HepG2 (cell line): ENCODE data around the gene AUP1. TPM values are rescaled to one million over a fixed set of nuclear protein-coding genes. Genes with fewer than 3 reads are reported as not detected.

Experiments
- ATAC-seq: fragments of 200-7000 bp; cut with Tn5 transposase; 3 replicates; pipeline ENCODE4 v1.9.1; 2020; ENCODE audit warnings: mild to moderate bottlenecking, moderate library complexity
- BruUV-seq: library from RNA; stranded (reverse); fragments of 400-500 nt; replicated peaks from 2 replicates; lab custom pipeline; 2021; lab: Mats Ljungman, UMichigan
- CTCF ChIA-PET: fragments of 300-600 bp; formaldehyde crosslinking; extraction: SDS; loops from one replicate; lab custom pipeline; 2021; ENCODE audit warnings: low total read pairs, inconsistent platforms, low intra/inter-chr PET ratio; lab: Yijun Ruan, JAX
- POLR2A ChIA-PET: fragments of 350-600 bp; sonication (Branson Sonifier 250); formaldehyde crosslinking; loops from one replicate; lab custom pipeline; 2020; ENCODE audit warnings: antibody characterized with exemption, inconsistent platforms; lab: Yijun Ruan, JAX
- DNase-seq: peaks from one replicate; pipeline ENCODE4 v3.0.0-alpha.2; 2015; ENCODE audit warnings: low spot score
- FAIRE-seq: peaks from 3 replicates; lab custom pipeline; 2011; peaks lifted over from hg19 to GRCh38; lab: Jason Lieb, UNC
- H2AFZ ChIP-seq: one replicate; pipeline ENCODE4 v1.6.1; 2011; ENCODE audit warnings: low read length, inconsistent platforms
- H3K27ac ChIP-seq: fragments of 300-600 bp; 3 replicates; pipeline ENCODE4 v1.8.0; 2011; ENCODE audit warnings: mixed run types, mild to moderate bottlenecking, mixed read lengths, low read length, inconsistent platforms; ENCODE audit not compliant: insufficient read depth; ENCODE audit errors: extremely low read length
- H3K27me3 ChIP-seq, 2 experiments: fragments of 200-600 bp in 1 of 2; 2 replicates in 1 of 2; 3 replicates in 1 of 2; pipeline versions ENCODE4 v1.6.0 to v1.8.0; 2011; ENCODE audit warnings: low read length in 2 of 2, mild to moderate bottlenecking in 2 of 2, moderate library complexity in 2 of 2, inconsistent platforms in 1 of 2; ENCODE audit not compliant: insufficient read depth in 2 of 2, control insufficient read depth in 1 of 2
- H3K36me3 ChIP-seq, 2 experiments: fragments of 200-600 bp in 1 of 2; replicated peaks in 1 of 2; 2 replicates in 1 of 2; 3 replicates in 1 of 2; pipeline versions ENCODE4 v1.5.1 to v1.8.0; 2011; ENCODE audit warnings: low read length in 2 of 2, inconsistent platforms in 1 of 2; ENCODE audit not compliant: insufficient read depth in 2 of 2, control insufficient read depth in 1 of 2
- H3K4me1 ChIP-seq: 2 replicates; pipeline ENCODE4 v1.5.1; 2012; ENCODE audit warnings: low read length, inconsistent platforms; ENCODE audit not compliant: insufficient read depth
- H3K4me2 ChIP-seq: 2 replicates; pipeline ENCODE4 v1.6.0; 2011; ENCODE audit warnings: low read depth, low read length, inconsistent platforms
- H3K4me3 ChIP-seq, 3 experiments: fragments of 200-600 bp in 1 of 3; sonication (generic), shearing (Covaris generic) in 1 of 3; replicated peaks in 1 of 3; 2 replicates each; pipeline ENCODE4 v1.5.1; 2011 to 2016; ENCODE audit warnings: low read length in 3 of 3, inconsistent platforms in 2 of 3, low read depth in 2 of 3, mild to moderate bottlenecking in 2 of 3, control low read depth in 1 of 3, mixed read lengths in 1 of 3; ENCODE audit not compliant: insufficient read depth in 1 of 3
- H3K79me2 ChIP-seq: one replicate; pipeline ENCODE4 v1.6.1; 2011; ENCODE audit warnings: low read length, inconsistent platforms; ENCODE audit not compliant: insufficient read depth
- H3K9ac ChIP-seq: 2 replicates; pipeline ENCODE4 v1.6.0; 2011; ENCODE audit warnings: mild to moderate bottlenecking, low read depth, low read length, inconsistent platforms; ENCODE audit not compliant: insufficient read depth
- H3K9me3 ChIP-seq: 2 replicates; pipeline ENCODE4 v1.5.1; 2012; ENCODE audit warnings: mild to moderate bottlenecking, low read length
- H4K20me1 ChIP-seq: 2 replicates; pipeline ENCODE4 v1.6.0; 2011; ENCODE audit warnings: inconsistent platforms, mild to moderate bottlenecking, low read length, moderate library complexity; ENCODE audit not compliant: insufficient read depth
- BHLHE40 ChIP-seq: IDR thresholded peaks from 2 replicates; pipeline ENCODE4 v1.6.1; 2011; ENCODE audit warnings: low read length, improper control_type of control experiment
- BRF2 ChIP-seq: sonication (generic); formaldehyde crosslinking; IDR thresholded peaks from 2 replicates; pipeline ENCODE4 v1.8.1; 2022; ENCODE audit warnings: mild to moderate bottlenecking, missing genetic modification reagents
- CEBPB ChIP-seq: IDR thresholded peaks from 2 replicates; pipeline ENCODE4 v1.6.1; 2011; ENCODE audit warnings: low read depth, low read length, improper control_type of control experiment, borderline replicate concordance
- DNMT3B ChIP-seq: conservative IDR thresholded peaks from 2 replicates; pipeline ENCODE4 v1.6.1; 2016; ENCODE audit warnings: missing biosample characterization, control low read depth
- HMG20B ChIP-seq: conservative IDR thresholded peaks from 2 replicates; pipeline ENCODE4 v1.6.1; 2016; ENCODE audit warnings: missing genetic modification reagents, missing compliant biosample characterization
- HNF4A ChIP-seq: sonication (generic); formaldehyde crosslinking; IDR thresholded peaks from 2 replicates; pipeline ENCODE4 v1.4.0; 2020; ENCODE audit warnings: missing genetic modification reagents
- HNF4G ChIP-seq, 2 experiments: sonication (generic) in 1 of 2; formaldehyde crosslinking in 1 of 2; IDR thresholded peaks; 2 replicates each; pipeline versions ENCODE4 v1.4.0 to v1.6.1; 2011 to 2020; ENCODE audit warnings: borderline replicate concordance in 2 of 2, low read depth in 2 of 2, mild to moderate bottlenecking in 2 of 2, low read length in 1 of 2, missing genetic modification reagents in 1 of 2, moderate library complexity in 1 of 2
- ISX ChIP-seq: sonication (generic); formaldehyde crosslinking; conservative IDR thresholded peaks from 2 replicates; pipeline ENCODE4 v1.5.0; 2020; ENCODE audit warnings: missing genetic modification reagents
- NFE2L1 ChIP-seq: sonication (generic); formaldehyde crosslinking; IDR thresholded peaks from 2 replicates; pipeline ENCODE4 v1.4.0; 2020; ENCODE audit warnings: missing genetic modification reagents, mild to moderate bottlenecking, borderline replicate concordance
- PCBP2 ChIP-seq: fragments of 200-400 bp; formaldehyde crosslinking; optimal IDR thresholded peaks from 2 replicates; pipeline ENCODE3; 2018; ENCODE audit warnings: low read length, low read depth; ENCODE audit not compliant: poor library complexity, severe bottlenecking
- SRSF4 ChIP-seq: fragments of 200-400 bp; formaldehyde crosslinking; IDR thresholded peaks from one replicate; pipeline ENCODE4 v1.6.1; 2018; ENCODE audit warnings: mild to moderate bottlenecking, low read depth, low read length, moderate library complexity; ENCODE audit not compliant: poor library complexity, severe bottlenecking
- SSRP1 ChIP-seq: IDR thresholded peaks from 2 replicates; pipeline ENCODE4 v1.6.1; 2016; ENCODE audit warnings: control low read depth
- ZNF205 ChIP-seq: IDR thresholded peaks from 2 replicates; pipeline ENCODE4 v1.6.1; 2018; ENCODE audit warnings: missing biosample characterization, missing genetic modification reagents
- ZNF484 ChIP-seq: sonication (generic); formaldehyde crosslinking; IDR thresholded peaks from 2 replicates; pipeline ENCODE4 v1.5.1; 2020; ENCODE audit warnings: mild to moderate bottlenecking, low read depth, missing genetic modification reagents, borderline replicate concordance
- ZNF83 ChIP-seq: sonication (generic); formaldehyde crosslinking; IDR thresholded peaks from 2 replicates; pipeline ENCODE4 v1.4.0; 2020; ENCODE audit warnings: missing genetic modification reagents, mild to moderate bottlenecking, borderline replicate concordance
- WGBS: methylation state at CpG from one replicate; pipeline ENCODE4 v1.1.6; 2017; ENCODE audit warnings: low lambda C conversion rate; 5-methylcytosine and 5-hydroxymethylcytosine counted together
- in situ Hi-C: cut with HindIII; loops from 2 replicates; pipeline ENCODE4 v1.10.0; 2017; ENCODE audit warnings: low pct_unique_long_range_greater_than_20kb; ENCODE audit not compliant: extremely low pct_ligation_motif_present
- intact Hi-C: fragments of 100-400 bp; cut with micrococcal nuclease; formaldehyde crosslinking; loops from one replicate; pipeline ENCODE4 v1.10.0; 2022; ENCODE audit not compliant: unreplicated experiment
- polyA plus RNA-seq, 8 experiments: library from polyadenylated mRNA; depleted of rRNA in 3 of 8; stranded (reverse) in 7 of 8; unstranded in 1 of 8; fragments of >200 nt; fragmentation: Illumina TruSeq in 4 of 8; extraction: Trizol in 4 of 8; gene quantifications; 2 replicates each; pipeline versions ENCODE4 v1.2.1 to v1.2.3, GENCODE V29; 2011 to 2016; ENCODE audit warnings: low read depth in 4 of 8, missing spikeins in 1 of 8, mixed read lengths in 1 of 8; ENCODE audit not compliant: insufficient read depth in 1 of 8
- total RNA-seq, 5 experiments: library from RNA; depleted of rRNA; stranded (reverse); fragments of >200 nt; fragmentation: Illumina TruSeq; extraction: Trizol; gene quantifications; 2 replicates each; pipeline ENCODE4 v1.2.3, GENCODE V29; 2016; ENCODE audit warnings: low read depth in 1 of 5
- TF ChIP-seq, protein P1 (sequence below): sonication (generic); formaldehyde crosslinking; IDR thresholded peaks from 2 replicates; pipeline ENCODE4 v1.8.1; 2023; ENCODE audit warnings: mild to moderate bottlenecking, missing genetic modification reagents, borderline replicate concordance
- TF ChIP-seq, protein P2 (sequence below): sonication (generic); formaldehyde crosslinking; IDR thresholded peaks from 2 replicates; pipeline ENCODE4 v1.8.0; 2022; ENCODE audit warnings: mild to moderate bottlenecking, missing genetic modification reagents

AUP1 gene
- total and polyA plus RNA-seq, 2 of the 13 experiments (the other 11 are each of a cell fraction or from before 2014, with no cell fraction given): 174 to 267 TPM

GRCh38 chr2:74567881-74568280, 38.4 kb upstream of the AUP1 start:
- H3K4me3 ChIP-seq: no peak overlapping the region
- H3K36me3 ChIP-seq: no peaks in the 10 kb centered on the region
- BruUV-seq: no TSS peak
- H3K4me1 ChIP-seq: peaks cover 12% of the 10 kb centered on the region
- no peaks in the 10 kb centered on the region for H3K79me2 ChIP-seq
- DNase-seq (no peak), ATAC-seq (no peak), FAIRE-seq (no peak)
- WGBS: 15% methylated on average over 5 of the region's 5 CpGs
- no peak overlapping the region for H3K4me2 ChIP-seq
- ChIA-PET POLR2A (no interaction called here), CTCF (no interaction called here)
- peak; percentile 1; the same call in 1 of the 2 replicates for TF ChIP-seq CEBPB
- no peak for TF ChIP-seq ZNF205 (CRISPR knock-in tag)
- H3K27me3 ChIP-seq: peaks cover 0 to 38% of the 10 kb centered on the region in 2 experiments; a peak in 3 of 5 replicates
- no peaks in the 10 kb centered on the region for H3K9me3 ChIP-seq
- no peaks in the 10 kb centered on the region for H4K20me1 ChIP-seq
- H2AFZ ChIP-seq: no peak overlapping the region
- intact Hi-C loops (no loop called here), in situ Hi-C loops (no loop called here)
- no peak overlapping the region for H3K27ac ChIP-seq
- H3K9ac ChIP-seq: no peak overlapping the region

DNA sequence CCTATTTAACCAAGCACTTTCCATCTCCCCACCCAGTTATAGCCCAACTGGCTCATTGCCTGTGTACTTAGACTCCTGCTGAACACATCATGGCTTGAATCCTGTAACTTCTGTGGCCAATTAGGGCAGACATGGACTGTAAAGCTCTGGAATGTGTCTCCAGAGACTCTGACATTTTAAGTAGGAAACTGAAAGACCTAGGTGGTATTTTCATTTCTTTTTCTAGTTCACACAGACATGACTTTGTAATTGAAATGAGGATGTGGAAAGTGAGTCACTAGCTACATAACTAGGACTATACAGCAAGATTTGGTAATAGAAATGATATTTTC, 37.2 kb upstream of the AUP1 start:
- no peak for ATAC-seq
- in situ Hi-C loops: no loop called here
- CTCF ChIA-PET: no interaction called here

More for the DNA sequence above, 37.2 kb upstream of the AUP1 start:
- no TSS peak for BruUV-seq
- FAIRE-seq (no peak), DNase-seq (no peak)
- Histone ChIP-seq H3K4me1 (no peaks in the 10 kb centered on the region), H3K36me3 (no peaks in the 10 kb centered on the region), H3K79me2 (no peaks in the 10 kb centered on the region), H2AFZ (no peak overlapping the region), H4K20me1 (no peaks in the 10 kb centered on the region), H3K9me3 (no peaks in the 10 kb centered on the region), H3K9ac (no peak overlapping the region), H3K27ac (no peak overlapping the region), H3K4me2 (no peak overlapping the region), H3K4me3 (no peak overlapping the region), H3K27me3 (peaks cover 0 to 50% of the 10 kb centered on the region in 2 experiments; a peak in 3 of 5 replicates)
- intact Hi-C loops: no loop called here
- POLR2A ChIA-PET: no interaction called here
- TF ChIP-seq ZNF484 (CRISPR knock-in tag) (no peak), HMG20B (CRISPR knock-in tag) (no peak), BHLHE40 (no peak), SSRP1 (no peak), NFE2L1 (CRISPR knock-in tag) (no peak), BRF2 (CRISPR knock-in tag) (no peak), SRSF4 (no peak), DNMT3B (CRISPR knock-in tag) (no peak), ZNF83 (CRISPR knock-in tag) (no peak), HNF4G (IDR thresholded peaks at IDR 0.05; ENCODE audit: borderline replicate concordance, low read depth, low read length) (no peak), HNF4G (CRISPR knock-in tag; IDR thresholded peaks at IDR 0.05; ENCODE audit: borderline replicate concordance, low read depth) (no peak), ISX (CRISPR knock-in tag) (no peak), HNF4A (CRISPR knock-in tag) (no peak), PCBP2 (no peak)
- TF ChIP-seq, protein P1, sequence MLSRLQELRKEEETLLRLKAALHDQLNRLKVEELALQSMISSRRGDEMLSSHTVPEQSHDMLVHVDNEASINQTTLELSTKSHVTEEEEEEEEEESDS: no peak
- TF ChIP-seq, protein P2, sequence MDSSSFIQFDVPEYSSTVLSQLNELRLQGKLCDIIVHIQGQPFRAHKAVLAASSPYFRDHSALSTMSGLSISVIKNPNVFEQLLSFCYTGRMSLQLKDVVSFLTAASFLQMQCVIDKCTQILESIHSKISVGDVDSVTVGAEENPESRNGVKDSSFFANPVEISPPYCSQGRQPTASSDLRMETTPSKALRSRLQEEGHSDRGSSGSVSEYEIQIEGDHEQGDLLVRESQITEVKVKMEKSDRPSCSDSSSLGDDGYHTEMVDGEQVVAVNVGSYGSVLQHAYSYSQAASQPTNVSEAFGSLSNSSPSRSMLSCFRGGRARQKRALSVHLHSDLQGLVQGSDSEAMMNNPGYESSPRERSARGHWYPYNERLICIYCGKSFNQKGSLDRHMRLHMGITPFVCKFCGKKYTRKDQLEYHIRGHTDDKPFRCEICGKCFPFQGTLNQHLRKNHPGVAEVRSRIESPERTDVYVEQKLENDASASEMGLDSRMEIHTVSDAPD (CRISPR knock-in tag): no peak
